Effector CD4-positive, alpha-beta T cell (primary cell): ENCODE results near the gene PTPRD.

Source experiments
- DNase-seq: peaks from one replicate; pipeline ENCODE4 v3.0.0-alpha.2; 2020

The PTPRD gene

DNA sequence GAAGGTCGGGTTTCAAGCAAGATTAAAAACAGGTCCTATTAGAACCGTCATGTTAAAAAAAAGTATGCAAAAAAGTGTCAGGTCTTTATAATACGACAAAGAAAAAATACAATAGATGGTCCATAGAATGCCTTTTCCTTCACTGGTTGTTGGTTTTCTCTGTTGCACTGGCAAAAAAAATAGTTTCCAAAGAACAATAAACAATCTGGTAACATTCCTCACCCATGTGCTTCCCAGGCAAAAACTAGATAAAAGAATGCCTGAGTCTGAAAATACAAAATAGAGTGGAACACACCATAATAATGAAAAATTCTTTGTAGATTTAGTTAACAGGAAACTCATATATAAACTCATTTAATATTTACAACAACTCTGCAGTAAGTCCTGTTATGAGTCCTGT is 2223.3 kb downstream of the PTPRD start:
- DNase-seq, result no peak

DNA sequence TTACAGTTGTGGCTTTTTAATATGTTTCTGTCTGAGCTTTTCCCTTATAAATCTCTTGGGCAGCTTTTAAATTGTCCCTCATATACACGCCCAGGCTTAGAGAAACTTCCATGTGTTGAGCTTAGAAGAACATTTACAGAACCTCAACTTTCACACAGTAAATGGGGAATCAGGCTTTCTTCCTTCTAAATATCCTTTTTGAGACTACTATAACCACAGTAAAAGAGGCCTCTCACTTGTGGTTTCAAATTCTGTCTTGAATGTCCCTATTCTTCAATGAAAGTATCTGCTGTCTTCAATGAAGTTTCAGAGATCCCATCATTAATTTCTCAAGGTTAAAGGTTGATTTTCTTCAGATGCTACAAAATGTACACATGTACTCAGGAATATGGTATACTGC is 2224.7 kb downstream of the PTPRD start:
- no peak for DNase-seq

- no peak for DNase-seq
Measured at GRCh38 chr9:8384091-8384490, 2228.7 kb downstream of the PTPRD start.

DNA sequence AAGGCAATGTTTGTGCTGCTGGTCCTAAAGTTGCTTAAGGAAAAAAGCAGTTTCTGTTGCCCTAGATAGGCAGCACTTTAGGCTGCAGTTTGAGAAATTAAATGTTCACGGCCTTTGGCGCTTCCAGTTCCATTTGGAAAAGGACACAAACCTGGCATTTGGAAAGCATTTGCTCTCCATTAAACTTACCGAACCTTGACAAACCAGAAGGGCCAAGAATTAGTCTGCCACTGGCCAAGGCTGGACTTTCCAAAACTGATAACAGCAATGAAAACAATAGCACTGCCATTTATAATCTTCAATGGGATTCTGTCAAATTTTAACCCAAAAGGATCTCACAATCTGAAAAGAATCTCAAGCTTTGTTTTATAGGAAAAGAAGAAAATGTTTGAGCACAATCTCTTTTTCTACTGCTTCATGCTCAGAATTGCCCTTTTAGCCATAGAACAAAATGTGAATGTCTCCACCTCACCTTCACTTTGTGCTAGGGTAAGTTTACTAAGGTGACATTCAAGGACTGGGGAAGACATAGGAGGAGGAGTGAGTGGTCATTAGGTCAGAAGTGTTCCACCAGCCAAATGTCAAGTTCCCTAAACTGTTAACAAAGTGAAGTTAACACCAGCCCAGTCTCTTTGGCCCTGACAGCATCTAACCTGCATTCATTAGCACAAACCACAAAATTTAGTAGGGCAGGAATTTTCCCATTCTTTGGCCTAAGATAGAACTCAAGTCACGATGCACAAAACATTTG is 2229.8 kb downstream of the PTPRD start:
- no peak for DNase-seq

- no peak for DNase-seq
Measured at GRCh38 chr9:8382266-8382665, 2230.5 kb downstream of the PTPRD start.

DNA sequence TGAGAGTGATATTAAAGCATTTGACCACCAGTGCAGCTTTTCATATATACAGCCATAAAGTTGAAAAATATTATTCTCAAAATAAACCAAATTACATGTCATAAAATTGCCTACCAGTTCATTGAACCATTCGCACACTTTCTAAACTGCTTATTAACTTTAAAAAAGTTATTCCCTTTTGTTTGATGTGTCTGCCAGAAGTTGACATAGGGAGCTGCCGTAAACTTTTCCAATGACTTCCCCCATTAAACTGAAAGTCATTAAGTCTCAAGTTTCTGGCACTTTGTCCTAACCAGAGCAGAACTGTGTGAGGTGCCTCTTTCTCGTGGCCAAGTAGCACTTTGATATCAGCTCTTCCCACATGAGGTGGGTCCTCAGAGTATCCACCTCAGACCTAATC is 2231.2 kb downstream of the PTPRD start:
- no peak for DNase-seq

DNA sequence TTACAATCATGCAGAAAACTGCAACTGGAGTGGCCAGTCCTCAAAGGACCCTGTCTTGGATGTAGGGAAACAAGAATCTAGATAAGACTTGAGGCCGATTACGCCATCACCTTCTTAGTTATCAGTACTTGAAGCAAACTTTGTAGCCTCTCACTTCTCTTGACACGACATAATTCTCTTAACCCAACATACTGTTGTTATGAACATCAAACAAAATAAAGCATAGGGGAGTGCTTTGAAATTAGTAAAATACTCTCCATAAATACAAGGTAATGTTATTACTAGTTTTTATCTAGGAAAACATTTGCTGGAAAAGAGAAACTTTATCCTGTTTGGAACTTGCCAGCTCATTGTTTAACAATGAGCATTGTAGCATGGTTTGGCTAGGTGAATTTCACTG is 2238.3 kb downstream of the PTPRD start:
- DNase-seq, result no peak

DNA sequence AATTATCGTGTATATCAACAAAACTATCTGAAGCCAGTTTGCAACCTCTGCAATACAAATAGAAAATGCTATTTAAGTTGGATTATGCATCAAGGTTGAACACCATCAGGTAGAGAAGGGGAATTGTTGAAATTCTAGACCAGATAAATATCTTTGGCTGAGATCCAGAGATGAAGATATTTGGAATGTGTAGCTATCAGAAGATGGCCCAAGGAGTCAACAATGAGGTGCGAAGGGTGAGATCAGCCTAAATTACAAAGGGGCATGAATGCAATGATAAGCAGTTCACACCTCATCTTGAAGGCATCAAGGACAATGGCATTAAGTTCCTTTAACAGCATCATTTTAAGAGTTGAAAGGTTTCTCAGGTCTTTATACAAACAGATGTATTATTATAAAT is 2241.1 kb downstream of the PTPRD start:
- no peak for DNase-seq

- no peak for DNase-seq
Measured at GRCh38 chr9:8366161-8366926, 2246.5 kb downstream of the PTPRD start.

DNA sequence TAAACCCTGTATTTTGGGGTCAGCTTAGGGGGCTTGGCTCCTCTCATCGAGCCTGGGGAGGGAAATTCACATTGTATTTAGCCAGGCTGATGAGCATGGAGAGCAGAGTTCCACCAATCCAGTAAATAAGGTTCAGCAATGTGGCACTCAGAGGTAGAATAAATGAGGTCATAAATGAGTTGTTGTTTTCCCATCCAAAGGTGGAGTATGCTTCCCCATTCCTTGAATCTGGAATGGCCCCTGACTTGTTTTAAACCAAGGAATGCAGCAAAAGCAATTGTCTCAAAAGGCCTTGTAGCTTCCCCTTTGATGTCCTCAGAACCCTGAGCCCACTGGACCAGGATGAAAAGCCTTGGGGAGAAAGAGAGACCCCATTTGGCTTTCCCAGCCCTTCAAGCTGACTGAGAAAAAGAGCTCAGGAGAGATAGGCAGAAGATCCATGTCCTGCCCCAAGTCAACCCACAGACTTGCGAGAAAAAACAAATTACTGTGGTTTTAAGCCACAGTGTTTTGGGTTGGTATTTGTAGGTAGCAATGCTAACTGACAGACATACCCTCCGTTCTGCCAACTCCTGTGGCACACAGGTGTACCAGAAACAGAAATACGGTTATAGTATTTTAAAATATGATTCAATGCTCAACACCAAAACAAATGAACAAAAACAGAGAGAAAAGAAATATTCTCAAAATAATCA is 2247.2 kb downstream of the PTPRD start:
- no peak for DNase-seq

GRCh38 chr9:8365029-8365428 is 2247.8 kb downstream of the PTPRD start:
- DNase-seq, result no peak

GRCh38 chr9:8364026-8364752 is 2248.6 kb downstream of the PTPRD start:
- no peak for DNase-seq

- DNase-seq, result no peak
Measured at GRCh38 chr9:8362250-8362649, 2250.6 kb downstream of the PTPRD start.

GRCh38 chr9:8361364-8361763 is 2251.4 kb downstream of the PTPRD start:
- DNase-seq, result no peak

- DNase-seq, result no peak
Measured at GRCh38 chr9:8356406-8356805, 2256.4 kb downstream of the PTPRD start.

DNA sequence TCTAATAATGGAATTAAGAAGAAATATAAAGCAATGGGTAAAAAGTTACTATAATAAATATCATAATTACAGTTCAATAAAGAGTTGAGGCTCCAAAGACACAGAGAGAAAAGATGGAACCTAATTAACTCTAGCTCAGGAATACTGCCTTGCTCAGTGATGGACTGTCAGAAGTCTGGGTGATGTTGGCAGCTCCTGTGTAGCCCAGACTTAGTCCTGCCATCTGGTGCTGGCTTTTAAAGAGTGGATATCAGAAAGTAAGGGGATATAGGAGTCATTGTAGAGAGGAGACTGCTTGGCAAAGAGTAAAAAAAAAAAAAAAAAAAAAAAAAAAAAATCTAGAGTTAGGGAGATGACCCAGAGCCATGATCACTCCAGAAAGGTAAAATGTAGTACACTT is 2261.4 kb downstream of the PTPRD start:
- DNase-seq, result no peak

DNA sequence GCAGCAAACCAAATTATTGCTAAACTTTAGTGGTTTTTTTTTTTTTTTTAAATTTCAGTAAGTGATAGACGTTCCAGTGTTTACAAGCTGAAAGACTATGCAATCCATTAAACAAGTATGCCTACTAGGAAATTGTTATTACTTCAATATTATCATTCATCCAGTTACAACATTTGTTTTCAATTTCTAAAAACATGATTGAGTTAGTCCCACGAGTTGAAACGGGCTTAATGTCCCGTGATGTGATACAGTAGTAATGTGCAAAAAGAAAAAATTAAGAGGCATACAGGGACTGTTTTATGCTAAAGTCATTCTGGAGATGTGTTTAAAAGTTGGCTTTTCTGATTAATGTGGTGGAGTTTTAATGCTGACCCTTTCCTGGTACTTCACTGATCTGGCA is 2262.9 kb downstream of the PTPRD start:
- no peak for DNase-seq

- DNase-seq, result no peak
Measured at GRCh38 chr9:8349376-8349775, 2263.4 kb downstream of the PTPRD start.

DNA sequence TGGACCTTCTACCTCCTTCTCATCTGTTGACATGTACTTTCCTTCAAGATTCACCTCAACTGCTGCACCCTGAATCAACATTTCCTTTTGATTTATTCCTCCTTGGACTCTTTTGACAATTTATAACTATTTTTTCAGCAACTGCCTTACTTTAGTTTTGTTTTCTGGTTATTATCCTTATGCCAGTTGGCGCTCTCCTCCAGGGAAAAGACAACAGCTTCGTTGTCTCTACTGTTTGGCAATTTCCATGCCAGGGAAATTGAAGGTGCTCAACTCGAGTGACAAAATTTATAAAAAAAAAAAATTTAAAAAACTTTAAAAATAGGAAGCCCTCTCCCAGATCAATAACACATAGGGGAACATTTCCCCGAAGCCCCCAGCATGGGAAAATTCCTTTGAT is 2264.0 kb downstream of the PTPRD start:
- DNase-seq, result no peak

DNA sequence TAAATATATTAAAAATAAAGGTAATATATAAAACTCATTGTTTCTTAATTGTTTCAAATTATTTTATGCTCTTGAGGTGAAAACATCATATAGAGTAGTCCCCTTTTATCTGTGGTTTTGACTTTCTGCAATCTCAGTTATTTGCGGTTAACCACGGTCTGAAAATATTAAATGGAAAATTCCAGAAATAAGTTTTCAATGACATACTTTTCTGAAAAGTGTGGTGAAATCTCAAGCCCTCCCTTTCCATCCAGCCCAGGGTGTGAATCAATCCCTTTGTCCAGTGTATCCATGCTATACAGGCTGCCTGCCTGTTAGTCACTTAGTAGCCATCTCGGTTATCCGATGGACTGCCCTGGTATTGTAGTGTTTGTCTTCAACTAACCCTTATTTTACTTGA is 2266.5 kb downstream of the PTPRD start:
- no peak for DNase-seq

DNA sequence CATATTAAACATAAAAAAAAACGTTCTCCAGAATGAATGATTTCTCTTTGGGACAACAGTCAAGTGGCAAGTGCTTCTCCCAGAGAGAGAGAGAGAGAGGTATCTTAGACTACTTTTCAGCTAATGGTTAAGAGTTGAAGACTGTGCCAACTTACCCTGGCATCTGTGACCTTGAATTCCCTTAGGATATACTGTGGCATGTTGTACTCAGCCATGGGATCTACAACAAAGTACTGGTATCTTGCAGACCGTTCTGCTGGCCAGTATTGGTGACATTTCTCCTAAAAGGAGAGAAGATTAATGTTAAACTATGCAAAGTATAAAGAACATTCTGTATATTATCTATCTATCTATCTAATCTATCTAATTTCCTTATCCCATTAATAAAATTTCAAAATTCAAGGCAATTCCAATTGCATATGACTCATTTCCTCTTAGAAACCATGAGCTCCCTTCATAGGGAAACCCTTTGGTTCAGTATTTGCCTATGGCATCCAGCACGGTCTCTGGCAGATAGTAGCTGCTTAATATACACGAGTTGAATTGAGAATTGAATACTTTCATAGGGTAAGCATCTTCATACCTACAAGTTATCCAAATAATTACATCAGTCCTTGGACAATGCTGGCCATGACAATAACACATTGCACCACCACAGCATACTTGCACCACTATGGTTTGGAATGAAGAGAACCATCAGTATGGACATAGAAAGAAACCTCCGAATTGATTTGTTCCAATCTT is 2273.9 kb downstream of the PTPRD start:
- no peak for DNase-seq
